Measurements from ENCODE around the gene ZNF287.
"Not testable (repeated sequence)": the region's sequence is repeated elsewhere in the genome, so short reads cannot be mapped to it uniquely, and the experiment has no call there.

ZNF287 gene

DNA sequence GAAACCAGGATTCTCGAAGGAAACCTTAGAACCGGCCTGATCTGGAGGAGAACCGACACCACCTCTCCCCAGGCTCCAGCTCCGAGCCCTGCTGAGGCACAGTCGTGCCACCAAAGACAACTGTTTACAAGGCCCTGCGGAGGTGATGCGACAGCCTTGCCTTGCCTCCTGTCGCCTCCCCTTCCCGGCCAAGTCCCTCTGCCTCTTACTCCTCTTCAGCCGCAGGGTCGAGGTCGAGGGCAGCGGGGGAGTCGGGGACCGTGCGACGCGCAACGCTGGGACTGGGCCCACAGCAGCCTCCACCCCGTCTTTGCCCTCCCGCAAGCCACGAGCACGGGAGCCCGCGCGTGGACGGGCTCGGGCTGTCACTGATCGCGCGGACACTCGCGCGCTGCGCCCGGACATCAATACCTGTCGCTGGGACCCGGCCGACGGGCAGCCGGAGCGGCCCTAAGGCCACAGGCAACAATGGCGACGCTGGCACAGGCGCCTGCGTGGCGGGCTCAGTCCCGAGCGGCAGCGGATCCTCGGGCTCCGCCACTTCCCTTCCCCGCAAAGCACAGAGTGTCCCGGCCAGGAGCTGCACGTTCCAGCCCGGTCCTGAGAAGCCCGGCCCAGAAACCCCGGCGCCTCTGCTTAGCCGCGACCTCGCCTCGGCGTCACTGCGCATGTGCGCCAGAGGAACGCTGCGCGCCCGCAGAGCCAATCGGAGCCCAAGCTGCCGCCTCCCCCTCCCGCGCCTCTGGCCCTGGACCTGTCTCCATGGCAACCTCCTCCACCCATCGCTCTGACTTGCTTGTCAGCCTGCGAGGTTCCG, at the start of gene ZNF287:
Gene ZNF287, minus strand, starts transcription at position 664 of the 817 bp plus-strand sequence. CDS start 1,473 bp downstream, outside the sequence.
- peak; percentile 87 for DNase-seq (ENCODE audit: low read depth)

GRCh38 chr17:16617481-16618060, 48.6 kb upstream of the ZNF287 start:
- DNase-seq (ENCODE audit: low read depth), result no peak

GRCh38 chr17:16599537-16599936, 30.5 kb upstream of the ZNF287 start:
- DNase-seq (ENCODE audit: low read depth), result no peak

DNA sequence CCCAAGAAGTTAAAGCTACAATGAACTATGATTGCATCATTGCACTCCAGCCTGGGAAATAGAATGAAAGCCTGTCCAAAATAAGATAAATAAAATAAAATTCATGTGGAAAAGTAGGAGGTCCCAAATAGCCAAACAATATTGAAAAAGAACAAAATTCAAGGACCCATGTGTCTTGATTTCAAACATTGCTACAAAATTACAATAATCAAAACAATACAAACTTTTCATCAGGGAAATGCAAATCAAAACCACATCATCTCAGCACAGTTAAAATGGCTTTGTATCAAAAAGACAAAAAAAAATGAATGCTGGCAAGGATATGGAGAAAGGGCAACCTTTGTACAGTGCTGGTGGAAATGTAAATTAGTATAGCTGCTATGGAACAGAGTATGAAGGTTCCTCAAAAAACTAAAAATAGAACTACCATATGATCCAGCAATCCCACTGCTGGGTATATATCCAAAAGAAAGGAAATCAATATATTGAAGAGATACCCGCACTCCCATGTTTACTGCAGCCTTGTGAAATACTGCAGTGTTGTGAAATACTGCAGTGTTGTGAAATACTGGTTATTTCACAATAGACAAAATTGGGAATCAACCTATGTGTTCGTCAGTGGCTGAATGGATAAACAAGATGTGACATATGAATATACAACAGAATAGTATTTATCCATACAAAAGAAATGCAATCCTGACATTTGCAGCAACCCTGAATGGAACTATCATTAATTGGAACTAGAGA, 24.5 kb upstream of the ZNF287 start:
- no peak for DNase-seq (ENCODE audit: low read depth)

GRCh38 chr17:16589097-16589969, 20.3 kb upstream of the ZNF287 start:
- peak; percentile 85 for DNase-seq (ENCODE audit: low read depth)

DNA sequence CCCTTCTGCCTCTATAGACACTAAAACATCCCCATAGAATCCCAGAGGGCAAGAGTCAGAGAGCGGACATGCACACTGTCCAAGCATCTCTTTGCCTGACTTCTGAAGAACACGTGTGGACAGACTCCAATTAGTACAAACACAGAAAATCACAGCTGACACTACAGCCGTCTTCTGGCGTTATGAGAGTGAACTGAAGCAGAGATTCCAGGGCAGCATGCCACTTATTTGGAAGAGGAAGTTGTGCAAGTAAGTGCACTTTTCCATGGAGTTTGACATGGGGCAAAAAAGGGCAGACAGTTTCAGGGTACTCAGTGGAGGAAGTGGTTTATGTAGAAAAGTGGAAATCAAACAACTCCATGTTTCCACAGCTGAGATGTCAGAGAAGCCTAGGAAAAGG, 16.8 kb upstream of the ZNF287 start:
- DNase-seq (ENCODE audit: low read depth), result no peak

DNA sequence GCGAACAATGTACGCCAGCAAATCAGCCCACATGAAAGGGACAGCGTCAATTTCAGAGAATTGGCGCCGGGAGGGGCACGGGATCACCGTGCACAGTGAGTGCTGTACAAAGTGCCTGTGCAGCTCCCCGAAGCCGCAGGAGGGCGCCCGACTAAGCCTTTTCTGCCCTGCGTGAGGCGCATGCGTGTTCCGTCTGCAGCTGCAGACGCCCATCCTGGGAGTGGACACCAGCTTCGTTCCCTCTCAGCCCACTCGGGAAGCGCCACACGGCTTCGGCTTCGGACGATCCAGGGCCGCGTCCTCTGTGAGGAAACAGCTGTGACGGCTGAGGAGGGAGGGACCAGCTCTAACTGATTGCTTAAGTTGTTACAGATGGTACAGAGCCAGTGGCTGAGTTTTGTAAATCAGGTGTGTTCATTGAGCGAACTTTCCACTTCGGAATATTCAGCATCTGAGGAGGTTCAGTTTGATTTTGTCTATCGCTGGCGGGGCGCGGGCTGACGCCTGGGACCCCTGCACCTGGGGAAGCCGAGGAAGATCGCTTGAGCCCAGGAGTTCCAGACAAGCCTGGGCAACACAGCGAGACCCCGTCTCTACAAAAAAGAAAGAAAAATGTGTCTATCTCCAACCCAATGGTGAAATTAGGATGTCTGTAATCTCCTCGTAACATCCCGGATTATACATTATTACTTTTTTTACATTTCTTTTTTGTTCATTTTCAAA, 15.4 kb upstream of the ZNF287 start:
- DNase-seq (ENCODE audit: low read depth), result peak; percentile 89

- no peak for DNase-seq (ENCODE audit: low read depth)
Measured at GRCh38 chr17:16583781-16584180, 14.8 kb upstream of the ZNF287 start.

DNA sequence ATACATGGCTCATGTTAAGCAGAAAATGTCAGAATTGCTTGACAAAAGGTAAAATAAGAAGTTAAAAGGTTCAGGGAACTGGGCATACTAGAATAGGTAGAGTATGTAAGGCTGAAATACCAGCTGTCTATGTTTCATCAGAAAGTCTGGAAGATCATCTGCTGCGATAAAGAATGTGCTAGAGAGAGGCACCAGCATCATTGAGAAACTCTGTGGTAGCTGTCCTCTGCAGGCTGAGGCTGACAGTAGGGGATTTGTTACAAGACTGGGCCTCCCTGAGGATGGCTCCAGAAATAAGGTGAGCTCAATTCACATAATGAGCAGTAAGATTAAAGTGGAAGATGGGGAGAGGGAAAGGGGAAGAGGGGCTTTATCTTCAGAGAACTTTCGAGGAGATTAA, 4.5 kb upstream of the ZNF287 start:
- DNase-seq (ENCODE audit: low read depth), result no peak

DNA sequence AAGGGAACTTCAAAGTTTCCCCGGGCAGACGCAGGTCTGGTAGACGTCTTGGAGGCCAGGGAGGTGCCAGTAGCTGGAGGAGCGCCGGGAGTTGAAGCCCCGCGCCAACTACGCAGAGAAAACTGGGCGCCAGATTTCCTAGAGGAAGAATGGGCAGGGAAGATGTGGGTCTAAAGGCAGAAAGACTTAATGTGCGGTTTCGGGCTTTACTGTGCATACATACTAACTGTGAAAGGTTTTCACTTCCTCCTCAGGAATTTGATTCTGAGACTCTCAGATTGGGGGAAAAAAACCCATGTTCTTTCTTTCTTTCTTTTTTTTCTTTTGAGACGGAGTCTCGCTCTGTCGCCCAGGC, 331 bp upstream of the ZNF287 start:
- no peak for DNase-seq (ENCODE audit: low read depth)

DNA sequence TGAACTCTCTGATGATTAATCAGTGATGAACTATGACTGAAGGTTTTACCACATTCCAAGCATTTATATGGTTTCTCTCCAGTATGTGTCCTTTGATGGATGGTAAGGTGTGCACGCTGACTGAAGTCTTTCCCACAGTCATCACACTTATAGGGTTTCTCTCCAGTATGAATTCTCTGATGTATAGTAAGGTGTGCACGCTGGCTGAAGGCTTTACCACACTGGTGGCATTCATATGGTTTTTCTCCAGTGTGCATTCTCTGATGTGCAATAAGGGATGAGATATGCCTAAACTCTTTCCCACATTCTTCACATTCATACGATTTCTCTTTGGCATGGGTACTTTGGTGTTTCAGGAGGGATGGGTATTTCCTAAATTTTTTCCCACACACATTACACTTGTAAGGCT, 16.4 kb downstream of the ZNF287 start:
- DNase-seq (ENCODE audit: low read depth), result no peak

- DNase-seq (ENCODE audit: low read depth), result no peak
Measured at GRCh38 chr17:16551878-16552636, 16.9 kb downstream of the ZNF287 start.

DNA sequence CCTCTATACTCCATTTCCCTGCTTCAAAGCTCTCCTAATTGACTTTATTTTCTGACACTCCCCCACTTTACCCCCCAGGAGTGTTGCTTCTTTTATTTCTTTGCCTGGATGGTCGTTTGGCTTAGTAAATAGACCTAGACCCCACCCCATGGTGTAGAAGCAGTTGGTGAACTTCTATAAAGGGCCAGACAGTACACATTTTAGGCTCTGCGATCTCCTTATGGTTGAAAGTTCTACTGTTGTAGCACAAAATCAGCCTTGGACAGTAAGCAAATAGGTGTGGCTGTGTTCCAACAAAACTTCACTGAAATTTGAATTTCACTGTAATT, 31.9 kb downstream of the ZNF287 start:
- no peak for DNase-seq (ENCODE audit: low read depth)

DNA sequence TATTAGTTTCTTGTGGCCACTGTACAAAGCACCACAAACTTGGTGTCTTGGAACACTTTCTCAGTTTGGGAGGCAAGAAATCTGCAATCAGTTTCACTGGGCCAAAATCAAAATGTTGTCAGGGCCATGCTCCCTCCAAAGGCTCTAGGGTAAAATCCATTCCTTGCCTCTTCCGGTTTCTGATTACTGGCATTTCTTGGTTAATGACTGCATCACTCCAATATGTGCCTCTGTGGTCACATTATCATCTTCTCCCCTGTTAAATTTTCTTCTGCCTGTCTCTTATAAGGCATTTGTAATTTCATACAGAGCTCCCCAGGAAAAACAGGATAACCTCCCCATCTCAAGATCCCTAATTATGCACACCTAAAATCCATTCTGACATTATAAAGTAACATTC, 34.8 kb downstream of the ZNF287 start:
- DNase-seq (ENCODE audit: low read depth), result no peak

- DNase-seq (ENCODE audit: low read depth), result no peak
Measured at GRCh38 chr17:16529906-16530305, 39.1 kb downstream of the ZNF287 start.

- no peak for DNase-seq (ENCODE audit: low read depth)
Measured at GRCh38 chr17:16527298-16527697, 41.7 kb downstream of the ZNF287 start.

DNA sequence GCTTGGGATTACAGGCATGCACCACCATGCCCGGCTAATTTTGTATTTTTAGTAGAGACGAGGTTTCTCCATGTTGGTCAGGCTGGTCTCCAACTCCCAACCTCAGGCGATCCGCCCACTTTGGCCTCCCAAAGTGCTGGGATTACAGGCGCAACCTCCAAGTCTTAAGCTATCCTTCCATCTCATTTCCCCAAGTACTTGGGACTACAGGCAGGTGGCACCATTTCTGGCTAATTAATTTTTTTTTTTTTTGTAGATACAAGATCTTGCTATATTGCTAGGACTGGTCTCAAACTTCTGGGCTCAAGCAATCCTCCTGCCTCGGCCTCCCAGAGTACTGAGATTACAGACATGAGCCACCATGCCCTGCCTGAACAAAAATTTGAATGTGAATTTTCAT, 43.4 kb downstream of the ZNF287 start:
- not testable (repeated sequence) for DNase-seq (ENCODE audit: low read depth)

DNA sequence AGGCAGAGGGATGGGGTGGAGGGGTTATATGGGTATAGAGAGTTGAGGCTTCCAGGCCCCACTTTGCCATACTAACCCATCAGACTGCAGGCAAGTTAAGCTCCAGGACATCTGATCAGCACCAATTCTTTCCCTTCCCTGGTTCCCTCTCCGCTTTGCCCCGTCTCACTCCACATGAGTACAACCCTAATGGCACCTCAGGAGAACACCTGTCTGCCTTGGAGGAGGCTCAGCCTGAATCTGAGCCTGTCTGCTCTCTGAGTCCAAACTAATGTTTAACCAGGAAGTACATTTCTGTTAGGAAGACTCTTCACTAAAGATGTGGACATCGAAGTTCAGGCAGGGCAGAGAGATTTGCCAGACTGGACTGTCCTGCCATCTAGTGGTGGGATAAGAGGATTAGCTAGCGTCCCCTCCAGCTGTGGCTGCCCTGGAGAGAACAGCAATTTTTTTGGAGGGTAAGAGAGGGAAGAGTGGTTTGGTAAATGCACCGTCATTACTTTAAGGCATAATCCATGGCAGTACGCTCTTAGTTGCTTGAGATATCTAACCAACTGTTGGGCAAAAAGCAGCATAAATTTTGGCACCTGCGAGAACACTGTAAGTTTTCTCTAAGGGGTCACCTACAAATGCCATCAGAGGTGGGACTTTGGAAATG, 47.8 kb downstream of the ZNF287 start:
- DNase-seq (ENCODE audit: low read depth), result peak; percentile 33

DNA sequence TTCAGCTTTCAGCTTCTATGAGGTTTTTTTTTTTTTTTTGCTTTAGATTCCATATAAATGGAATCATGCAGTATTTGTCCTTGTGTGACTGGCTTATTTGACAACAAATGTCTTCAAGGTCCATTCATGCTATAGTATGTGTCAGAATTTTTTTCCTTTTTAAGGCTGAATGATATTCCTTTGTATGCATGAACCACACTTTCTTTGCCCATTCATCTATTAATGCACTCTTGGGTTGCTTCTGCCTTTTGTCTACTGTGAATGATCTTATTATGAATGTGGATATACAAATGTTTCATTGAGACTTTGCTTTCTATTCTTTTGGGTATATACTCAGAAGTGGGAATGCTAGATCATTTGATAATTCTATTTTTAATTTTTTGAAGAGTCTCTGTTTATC, 50.0 kb downstream of the ZNF287 start:
- no peak for DNase-seq (ENCODE audit: low read depth)

- no peak for DNase-seq (ENCODE audit: low read depth)
Measured at GRCh38 chr17:16517477-16517876, 51.5 kb downstream of the ZNF287 start.
